ENCODE results near the gene RABEPK. TPM values are rescaled to one million over a fixed set of nuclear protein-coding genes. Genes with fewer than 3 reads are reported as not detected.

The RABEPK gene
- total RNA-seq, 4 donors from 2014 or later: 12.5 to 23.0 (median 15.0) TPM

GRCh38 chr9:125241000-125241862 lies 40.9 kb downstream of the RABEPK start, which contains the start of gene HSPA5:
TSS of gene HSPA5 (minus strand) at chr9:125241343. CDS start at chr9:125241126, 217 bp downstream.
- Histone ChIP-seq H3K36me3 (peaks cover 21 to 36% (median 33%) of the 10 kb centered on the region in 3 donors), H3K4me3 (peak within 1 kb of the TSS; percentile 84 to 99 (median 92)), H3K9me3 (no peaks in the 10 kb centered on the region), H3K27me3 (no peaks in the 10 kb centered on the region), H3K4me1 (peaks cover 21 to 60% (median 42%) of the 10 kb centered on the region in 3 donors), H3K27ac (peak within 1 kb of the TSS; percentile 93 to 98 (median 97))
- peak; percentile 98 for DNase-seq
- 0% methylated on average over 10 to 16 of the region's 59 CpGs for WGBS, 2 donors
- intact Hi-C loops (cut with DNase I): no loop called here
- peak in 3 of 6 experiments; percentile 25 to 28 (median 28) for TF ChIP-seq CTCF (IDR thresholded peaks at IDR 0.05)
- TF ChIP-seq POLR2A (IDR thresholded peaks at IDR 0.05): peak in 3 of 4 donors; percentile 79 to 97 (median 97)

- peaks cover 18 to 52% (median 39%) of the 10 kb centered on the region in 3 donors for H3K4me1 ChIP-seq
- 20 to 26% methylated on average over 23 to 27 of the region's 27 CpGs for WGBS, 2 donors
- peak overlapping the region; percentile 63 to 99 (median 92) for H3K4me3 ChIP-seq
- H3K9me3 ChIP-seq: no peaks in the 10 kb centered on the region
- no peak for DNase-seq
- intact Hi-C loops (cut with DNase I): no loop called here
- H3K36me3 ChIP-seq: peaks cover 21 to 27% (median 25%) of the 10 kb centered on the region in 3 donors
- H3K27ac ChIP-seq: peak overlapping the region; percentile 93 to 98 (median 97)
- no peaks in the 10 kb centered on the region for H3K27me3 ChIP-seq
- no peak for TF ChIP-seq POLR2A (IDR thresholded peaks at IDR 0.05)
- TF ChIP-seq CTCF (IDR thresholded peaks at IDR 0.05): no peak
Observed at GRCh38 chr9:125241863-125242739, 41.8 kb downstream of the RABEPK start.

- no peak overlapping the region for H3K4me3 ChIP-seq
- peaks cover 4 to 35% (median 21%) of the 10 kb centered on the region in 3 donors for H3K4me1 ChIP-seq
- H3K27me3 ChIP-seq: no peaks in the 10 kb centered on the region
- no peak overlapping the region for H3K27ac ChIP-seq
- intact Hi-C loops (cut with DNase I): no loop called here
- WGBS, 2 donors: 93 to 94% methylated on average over 15 of the region's 15 CpGs
- TF ChIP-seq CTCF (IDR thresholded peaks at IDR 0.05) (no peak), POLR2A (IDR thresholded peaks at IDR 0.05) (no peak)
- no peak for DNase-seq
- H3K9me3 ChIP-seq: no peaks in the 10 kb centered on the region
- H3K36me3 ChIP-seq: peaks cover 4 to 10% (median 8%) of the 10 kb centered on the region in 3 donors
Observed at GRCh38 chr9:125243792-125244260, 43.5 kb downstream of the RABEPK start.

- intact Hi-C loops (cut with DNase I): no loop called here
- TF ChIP-seq CTCF (IDR thresholded peaks at IDR 0.05): no peak
- TF ChIP-seq POLR2A (IDR thresholded peaks at IDR 0.05): no peak
- 80 to 88% methylated on average over 6 of the region's 6 CpGs for WGBS, 2 donors
Observed at GRCh38 chr9:125246261-125246667, 45.9 kb downstream of the RABEPK start.

More at GRCh38 chr9:125246261-125246667, 45.9 kb downstream of the RABEPK start:
- Histone ChIP-seq H3K4me1 (peaks cover 0 to 19% (median 8%) of the 10 kb centered on the region in 3 donors), H3K27me3 (no peaks in the 10 kb centered on the region), H3K4me3 (no peak overlapping the region), H3K9me3 (no peaks in the 10 kb centered on the region), H3K27ac (no peak overlapping the region), H3K36me3 (no peaks in the 10 kb centered on the region)
- DNase-seq: no peak
